Suppressor macrophage treated with lipopolysaccharide for 1 hour (primary cell): ENCODE measurements around the gene FARS2.

Experiments used
- DNase-seq, 3 donors: peaks; one replicate each; pipeline ENCODE4 v3.0.0-alpha.2; 2020 to 2022

Gene FARS2

GRCh38 chr6:5512422-5512821, 251.1 kb downstream of the FARS2 start:
- DNase-seq: no peak

GRCh38 chr6:5513408-5513807, 252.1 kb downstream of the FARS2 start:
- no peak for DNase-seq

- DNase-seq: no peak
Measured at GRCh38 chr6:5514353-5514752, 253.0 kb downstream of the FARS2 start.

GRCh38 chr6:5515200-5515599, 253.9 kb downstream of the FARS2 start:
- no peak for DNase-seq

- no peak for DNase-seq
Measured at GRCh38 chr6:5516036-5516435, 254.7 kb downstream of the FARS2 start.

GRCh38 chr6:5517796-5518195, 256.5 kb downstream of the FARS2 start:
- DNase-seq: no peak

GRCh38 chr6:5518936-5519491, 257.7 kb downstream of the FARS2 start:
- DNase-seq: no peak

- DNase-seq: no peak
Measured at GRCh38 chr6:5520796-5521195, 259.5 kb downstream of the FARS2 start.

GRCh38 chr6:5521322-5521721, 260.0 kb downstream of the FARS2 start:
- no peak for DNase-seq

GRCh38 chr6:5522147-5522546, 260.8 kb downstream of the FARS2 start:
- DNase-seq: no peak

GRCh38 chr6:5524110-5524509, 262.8 kb downstream of the FARS2 start:
- DNase-seq: peak; percentile 6 to 33 (median 30)

GRCh38 chr6:5525209-5525608, 263.9 kb downstream of the FARS2 start:
- peak in 1 of 3 donors; percentile 25 for DNase-seq

- peak in 2 of 3 donors; percentile 26 to 40 for DNase-seq
Measured at GRCh38 chr6:5529015-5529414, 267.7 kb downstream of the FARS2 start.

- no peak for DNase-seq
Measured at GRCh38 chr6:5529733-5530132, 268.4 kb downstream of the FARS2 start.

- peak in 1 of 3 donors; percentile 19 for DNase-seq
Measured at GRCh38 chr6:5531161-5531560, 269.8 kb downstream of the FARS2 start.

- no peak for DNase-seq
Measured at GRCh38 chr6:5531853-5532375, 270.6 kb downstream of the FARS2 start.

GRCh38 chr6:5532941-5533340, 271.6 kb downstream of the FARS2 start:
- no peak for DNase-seq

- DNase-seq: no peak
Measured at GRCh38 chr6:5534643-5535042, 273.3 kb downstream of the FARS2 start.

GRCh38 chr6:5536644-5537043, 275.3 kb downstream of the FARS2 start:
- DNase-seq: no peak

GRCh38 chr6:5537132-5537531, 275.8 kb downstream of the FARS2 start:
- DNase-seq: no peak

GRCh38 chr6:5537967-5538366, 276.7 kb downstream of the FARS2 start:
- no peak for DNase-seq

- DNase-seq: no peak
Measured at GRCh38 chr6:5540370-5540769, 279.1 kb downstream of the FARS2 start.

- no peak for DNase-seq
Measured at GRCh38 chr6:5541025-5541424, 279.7 kb downstream of the FARS2 start.

GRCh38 chr6:5541751-5542432, 280.6 kb downstream of the FARS2 start:
- no peak for DNase-seq

- DNase-seq: no peak
Measured at GRCh38 chr6:5547556-5547955, 286.2 kb downstream of the FARS2 start.
